HepG2 (cell line): ENCODE results near the gene CEP43.

ENCODE experiments used
- MAFG ChIP-seq: sonication (generic); formaldehyde crosslinking; IDR thresholded peaks from 2 replicates; pipeline ENCODE4 v1.5.1; 2020; ENCODE audit warnings: mild to moderate bottlenecking, missing genetic modification reagents
- TF ChIP-seq, protein P1 (sequence below): sonication (generic); formaldehyde crosslinking; IDR thresholded peaks from 2 replicates; pipeline ENCODE4 v1.5.0; 2020; ENCODE audit warnings: mild to moderate bottlenecking, missing genetic modification reagents, moderate library complexity
- TF ChIP-seq, protein P2 (sequence below): sonication (generic); formaldehyde crosslinking; IDR thresholded peaks from 2 replicates; pipeline ENCODE4 v1.9.0; 2021; ENCODE audit warnings: missing genetic modification reagents, borderline replicate concordance

DNA sequence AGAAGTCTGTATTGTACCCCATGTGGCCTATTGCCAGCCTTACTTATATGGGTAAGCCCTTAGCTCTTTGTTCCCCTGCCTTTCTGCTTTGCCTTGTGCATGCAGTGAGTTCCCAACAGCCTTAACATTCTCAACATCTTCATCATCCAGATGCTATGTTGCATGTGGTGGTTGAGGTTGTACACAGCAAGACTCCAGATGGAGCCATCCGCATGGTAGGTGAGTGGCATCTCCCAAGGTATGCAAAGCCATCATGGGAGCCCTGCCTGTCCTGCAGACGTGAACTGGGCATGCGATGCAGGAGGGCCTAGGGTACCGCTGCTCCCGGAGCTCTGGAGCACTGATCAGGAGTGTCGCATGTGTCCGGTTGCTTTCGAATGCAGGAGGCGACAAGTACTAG is 16.1 kb downstream of the CEP43 start:
- TF ChIP-seq, protein P1, sequence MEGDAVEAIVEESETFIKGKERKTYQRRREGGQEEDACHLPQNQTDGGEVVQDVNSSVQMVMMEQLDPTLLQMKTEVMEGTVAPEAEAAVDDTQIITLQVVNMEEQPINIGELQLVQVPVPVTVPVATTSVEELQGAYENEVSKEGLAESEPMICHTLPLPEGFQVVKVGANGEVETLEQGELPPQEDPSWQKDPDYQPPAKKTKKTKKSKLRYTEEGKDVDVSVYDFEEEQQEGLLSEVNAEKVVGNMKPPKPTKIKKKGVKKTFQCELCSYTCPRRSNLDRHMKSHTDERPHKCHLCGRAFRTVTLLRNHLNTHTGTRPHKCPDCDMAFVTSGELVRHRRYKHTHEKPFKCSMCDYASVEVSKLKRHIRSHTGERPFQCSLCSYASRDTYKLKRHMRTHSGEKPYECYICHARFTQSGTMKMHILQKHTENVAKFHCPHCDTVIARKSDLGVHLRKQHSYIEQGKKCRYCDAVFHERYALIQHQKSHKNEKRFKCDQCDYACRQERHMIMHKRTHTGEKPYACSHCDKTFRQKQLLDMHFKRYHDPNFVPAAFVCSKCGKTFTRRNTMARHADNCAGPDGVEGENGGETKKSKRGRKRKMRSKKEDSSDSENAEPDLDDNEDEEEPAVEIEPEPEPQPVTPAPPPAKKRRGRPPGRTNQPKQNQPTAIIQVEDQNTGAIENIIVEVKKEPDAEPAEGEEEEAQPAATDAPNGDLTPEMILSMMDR (CRISPR knock-in tag) = peak; percentile 21; the same call in 1 of the 2 replicates
- no peak for TF ChIP-seq MAFG (CRISPR knock-in tag)
- TF ChIP-seq, protein P2, sequence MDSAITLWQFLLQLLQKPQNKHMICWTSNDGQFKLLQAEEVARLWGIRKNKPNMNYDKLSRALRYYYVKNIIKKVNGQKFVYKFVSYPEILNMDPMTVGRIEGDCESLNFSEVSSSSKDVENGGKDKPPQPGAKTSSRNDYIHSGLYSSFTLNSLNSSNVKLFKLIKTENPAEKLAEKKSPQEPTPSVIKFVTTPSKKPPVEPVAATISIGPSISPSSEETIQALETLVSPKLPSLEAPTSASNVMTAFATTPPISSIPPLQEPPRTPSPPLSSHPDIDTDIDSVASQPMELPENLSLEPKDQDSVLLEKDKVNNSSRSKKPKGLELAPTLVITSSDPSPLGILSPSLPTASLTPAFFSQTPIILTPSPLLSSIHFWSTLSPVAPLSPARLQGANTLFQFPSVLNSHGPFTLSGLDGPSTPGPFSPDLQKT (CRISPR knock-in tag) = no peak
